Measurements from ENCODE around the gene OCRL. TPM values are rescaled to one million over a fixed set of nuclear protein-coding genes. Genes with fewer than 3 reads are reported as not detected.

OCRL gene
- total and polyA plus RNA-seq, 2 of the 13 experiments (the other 11 are each of a cell fraction or from before 2014, with no cell fraction given): 13.4 to 32.0 TPM

GRCh38 chrX:129581904-129582303 is 41.8 kb downstream of the OCRL start:
- FAIRE-seq: no peak
- BruUV-seq (replicated peaks): no TSS peak

More at GRCh38 chrX:129581904-129582303, 41.8 kb downstream of the OCRL start:
- H3K27ac ChIP-seq (ENCODE audit: extremely low read length, insufficient read depth, low read length): no peak overlapping the region
- H2AFZ ChIP-seq (ENCODE audit: low read length): no peak overlapping the region
- POLR2A ChIA-PET: no interaction called here
- DNase-seq (ENCODE audit: low spot score): no peak
- CTCF ChIA-PET (ENCODE audit: low intra/inter-chr PET ratio, low total read pairs): no interaction called here
- H3K36me3 ChIP-seq (replicated peaks in 1 of 2; ENCODE audit: control insufficient read depth in 1 of 2, insufficient read depth in 2 of 2, low read length in 2 of 2): peaks cover 0 to 5% of the 10 kb centered on the region in 2 experiments; a peak in 2 of 5 replicates
- in situ Hi-C loops (cut with HindIII; ENCODE audit: extremely low pct_ligation_motif_present, low pct_unique_long_range_greater_than_20kb) (no loop called here), intact Hi-C loops (cut with micrococcal nuclease; ENCODE audit: unreplicated experiment) (no loop called here)
- H3K9me3 ChIP-seq (ENCODE audit: low read length): no peaks in the 10 kb centered on the region
- TF ChIP-seq ZFX (CRISPR knock-in tag; IDR thresholded peaks at IDR 0.05; ENCODE audit: low read depth) (no peak), E2F2 (CRISPR knock-in tag; IDR thresholded peaks at IDR 0.05; ENCODE audit: borderline replicate concordance) (no peak), CSRNP2 (CRISPR knock-in tag; conservative IDR thresholded peaks at IDR 0.05; ENCODE audit: low read depth) (no peak), GATAD2A (CRISPR knock-in tag; IDR thresholded peaks at IDR 0.05) (no peak), ZBTB37 (CRISPR knock-in tag; IDR thresholded peaks at IDR 0.05) (no peak), ZNF605 (CRISPR knock-in tag; IDR thresholded peaks at IDR 0.05) (no peak), RNF2 (conservative IDR thresholded peaks at IDR 0.05; ENCODE audit: low read depth) (no peak), POGZ (CRISPR knock-in tag; IDR thresholded peaks at IDR 0.05) (no peak), ZNF687 (CRISPR knock-in tag; IDR thresholded peaks at IDR 0.05) (no peak), PCBP2 (optimal IDR thresholded peaks at IDR 0.05; ENCODE audit: low read depth, low read length, poor library complexity, severe bottlenecking) (no peak), BORCS8-MEF2B (CRISPR knock-in tag; IDR thresholded peaks at IDR 0.05) (no peak), ZNF878 (CRISPR knock-in tag; IDR thresholded peaks at IDR 0.05) (no peak), SRSF9 (IDR thresholded peaks at IDR 0.05; ENCODE audit: borderline replicate concordance, insufficient read depth, low read depth, low read length, poor library complexity, severe bottlenecking) (no peak)
- no peak for ATAC-seq
- no peak overlapping the region for H3K9ac ChIP-seq (ENCODE audit: insufficient read depth, low read depth, low read length)
- no peak overlapping the region for H3K4me3 ChIP-seq (replicated peaks in 1 of 3; ENCODE audit: insufficient read depth in 1 of 3, low read depth in 2 of 3, low read length in 3 of 3)
- H3K79me2 ChIP-seq (ENCODE audit: insufficient read depth, low read length): no peaks in the 10 kb centered on the region
- no peak overlapping the region for H3K4me2 ChIP-seq (ENCODE audit: low read depth, low read length)
- 100% methylated on average over 1 of the region's 1 CpG for WGBS (ENCODE audit: low lambda C conversion rate)
- H3K27me3 ChIP-seq (ENCODE audit: control insufficient read depth in 1 of 2, insufficient read depth in 2 of 2, low read length in 2 of 2): no peaks in the 10 kb centered on the region
- H4K20me1 ChIP-seq (ENCODE audit: insufficient read depth, low read length): no peaks in the 10 kb centered on the region
- H3K4me1 ChIP-seq (ENCODE audit: insufficient read depth, low read length): peaks cover 35% of the 10 kb centered on the region

Data from HepG2 (cell line).